Upper lobe of left lung (tissue), 6 donors: ENCODE results near the gene SUCLG2. TPM values are rescaled to one million over a fixed set of nuclear protein-coding genes. Genes with fewer than 3 reads are reported as not detected.
"Not testable (repeated sequence)": the region's sequence is repeated elsewhere in the genome, so short reads cannot be mapped to it uniquely, and the experiment has no call there.

Experiments
- ATAC-seq, 2 donors: fragments of 200-7000 bp; cut with Tn5 transposase; one replicate each; pipeline ENCODE4 v1.9.1; 2022; ENCODE audit warnings: mild to moderate bottlenecking in 2 of 2, moderate library complexity in 2 of 2; ENCODE audit not compliant: low FRiP score in 2 of 2
- DNase-seq, 2 donors: peaks; one replicate each; pipeline ENCODE4 v3.0.0-alpha.2; 2019 to 2020
- H3K27ac ChIP-seq, 4 donors: fragments of 200-600 bp; sonication (generic); one replicate each; pipeline ENCODE4 v1.5.1; 2016 to 2019
- H3K27me3 ChIP-seq, 4 donors: fragments of 200-600 bp; sonication (generic); one replicate each; pipeline ENCODE4 v1.5.1; 2017 to 2019
- H3K36me3 ChIP-seq, 4 donors: fragments of 200-600 bp; sonication (generic); one replicate each; pipeline ENCODE4 v1.5.1; 2016 to 2019
- H3K4me1 ChIP-seq, 4 donors: fragments of 200-600 bp; sonication (generic); one replicate each; pipeline ENCODE4 v1.5.1; 2018 to 2019
- H3K4me3 ChIP-seq, 4 donors: fragments of 200-600 bp; sonication (generic); one replicate each; pipeline ENCODE4 v1.5.1; 2017 to 2019; ENCODE audit warnings: mild to moderate bottlenecking in 2 of 4, moderate library complexity in 1 of 4
- H3K9me3 ChIP-seq, 4 donors: fragments of 200-600 bp; sonication (generic); one replicate each; pipeline ENCODE4 v1.5.1; 2018 to 2019
- CTCF ChIP-seq, 6 experiments: fragments of 450-650 bp in 4 of 6; fragments of 200-600 bp in 2 of 6; sonication (generic) in 2 of 6; IDR thresholded peaks; one replicate each; pipeline ENCODE4 v1.5.1; 2016 to 2019; ENCODE audit warnings: antibody characterized with exemption in 6 of 6
- EP300 ChIP-seq, 4 donors: sonication (generic); formaldehyde crosslinking; IDR thresholded peaks; one replicate each; pipeline ENCODE4 v1.5.1; 2017; ENCODE audit warnings: antibody characterized with exemption in 4 of 4, control low read depth in 2 of 4
- POLR2A ChIP-seq, 4 donors: fragments of 450-650 bp; IDR thresholded peaks; one replicate each; pipeline ENCODE4 v1.5.1; 2016 to 2017; ENCODE audit warnings: antibody characterized with exemption in 4 of 4, mild to moderate bottlenecking in 2 of 4
- POLR2AphosphoS5 ChIP-seq, 2 donors: sonication (generic); formaldehyde crosslinking; IDR thresholded peaks; one replicate each; pipeline ENCODE4 v1.5.1; 2017; ENCODE audit warnings: antibody characterized with exemption in 2 of 2
- WGBS, 2 donors: methylation state at CpG; one replicate each; pipeline ENCODE4 v1.1.5; 2017 to 2018; 5-methylcytosine and 5-hydroxymethylcytosine counted together
- total RNA-seq, 6 donors: library from RNA; depleted of rRNA in 4 of 6; stranded (reverse); fragments of >200 nt in 4 of 6; gene quantifications; one replicate each; pipeline versions ENCODE4 v1.1.0 to v1.2.1, GENCODE V29; 2016 to 2021
- donor health status: DM: no; HTN: no; CAD: no; lungs with moderate emphysema.
- donor health status: DM: no; HTN: yes; CAD: no; lungs with severe emphysema.

The SUCLG2 gene
- total RNA-seq, 6 donors from 2014 or later, result 36.7 to 69.3 (median 50.8) TPM

- H3K4me3 ChIP-seq, result no peak overlapping the region
- no peak for TF ChIP-seq EP300 (IDR thresholded peaks at IDR 0.05)
- TF ChIP-seq POLR2A (IDR thresholded peaks at IDR 0.05), result no peak
- TF ChIP-seq POLR2AphosphoS5 (IDR thresholded peaks at IDR 0.05), result no peak
- TF ChIP-seq CTCF (IDR thresholded peaks at IDR 0.05), result no peak
- WGBS, 2 donors, result 93 to 98% methylated on average over 7 of the region's 7 CpGs
- DNase-seq (no peak), ATAC-seq (no peak)
- no peaks in the 10 kb centered on the region for H3K36me3 ChIP-seq
- H3K27ac ChIP-seq, result no peak overlapping the region
- no peaks in the 10 kb centered on the region for H3K4me1 ChIP-seq
- H3K9me3 ChIP-seq, result no peaks in the 10 kb centered on the region
- no peaks in the 10 kb centered on the region for H3K27me3 ChIP-seq
Observed at GRCh38 chr3:67550541-67550940, 103.9 kb downstream of the SUCLG2 start.

GRCh38 chr3:67542502-67543250, 111.7 kb downstream of the SUCLG2 start:
- H3K27ac ChIP-seq, H3K4me1 ChIP-seq, H3K36me3 ChIP-seq, H3K9me3 ChIP-seq, H3K4me3 ChIP-seq, H3K27me3 ChIP-seq, ATAC-seq, DNase-seq: not testable (repeated sequence)
- 97 to 98% methylated on average over 3 of the region's 3 CpGs for WGBS, 2 donors

GRCh38 chr3:67540198-67540894, 114.1 kb downstream of the SUCLG2 start:
- TF ChIP-seq POLR2A (IDR thresholded peaks at IDR 0.05) (no peak), POLR2AphosphoS5 (IDR thresholded peaks at IDR 0.05) (no peak)
- Histone ChIP-seq H3K9me3 (no peaks in the 10 kb centered on the region), H3K27me3 (no peaks in the 10 kb centered on the region), H3K27ac (no peak overlapping the region), H3K4me1 (no peaks in the 10 kb centered on the region), H3K36me3 (no peaks in the 10 kb centered on the region), H3K4me3 (no peak overlapping the region)
- DNase-seq, result no peak
- ATAC-seq, result no peak
- 80 to 99% methylated on average over 5 to 6 of the region's 8 CpGs for WGBS, 2 donors

- WGBS, 2 donors, result 94 to 98% methylated on average over 4 of the region's 4 CpGs
- H3K4me3 ChIP-seq, H3K9me3 ChIP-seq, ATAC-seq, H3K4me1 ChIP-seq, H3K36me3 ChIP-seq, H3K27me3 ChIP-seq, H3K27ac ChIP-seq, DNase-seq: not testable (repeated sequence)
Observed at GRCh38 chr3:67537203-67537602, 117.2 kb downstream of the SUCLG2 start.

GRCh38 chr3:67535006-67535405, 119.4 kb downstream of the SUCLG2 start:
- Histone ChIP-seq H3K4me3 (no peak overlapping the region), H3K36me3 (no peaks in the 10 kb centered on the region), H3K4me1 (peaks cover 0 to 4% (median 2%) of the 10 kb centered on the region in 4 donors), H3K27me3 (no peaks in the 10 kb centered on the region), H3K9me3 (no peaks in the 10 kb centered on the region), H3K27ac (no peak overlapping the region)
- DNase-seq, result no peak
- ATAC-seq, result no peak
- 79 to 84% methylated on average over 3 of the region's 3 CpGs for WGBS, 2 donors
- TF ChIP-seq POLR2A (IDR thresholded peaks at IDR 0.05), result no peak
- no peak for TF ChIP-seq CTCF (IDR thresholded peaks at IDR 0.05)
- TF ChIP-seq EP300 (IDR thresholded peaks at IDR 0.05), result no peak
- TF ChIP-seq POLR2AphosphoS5 (IDR thresholded peaks at IDR 0.05), result no peak

- Histone ChIP-seq H3K9me3 (no peaks in the 10 kb centered on the region), H3K4me3 (no peak overlapping the region), H3K27me3 (no peaks in the 10 kb centered on the region), H3K4me1 (peaks cover 0 to 4% (median 2%) of the 10 kb centered on the region in 4 donors), H3K27ac (no peak overlapping the region), H3K36me3 (no peaks in the 10 kb centered on the region)
- DNase-seq (no peak), ATAC-seq (no peak)
- TF ChIP-seq EP300 (IDR thresholded peaks at IDR 0.05) (no peak), POLR2A (IDR thresholded peaks at IDR 0.05) (no peak), CTCF (IDR thresholded peaks at IDR 0.05) (no peak), POLR2AphosphoS5 (IDR thresholded peaks at IDR 0.05) (no peak)
Observed at GRCh38 chr3:67534594-67534993, 119.8 kb downstream of the SUCLG2 start.
